ENCODE data around the gene ADGRD2.

- TF ChIP-seq CTCF (IDR thresholded peaks at IDR 0.05) (no peak), POLR2A (IDR thresholded peaks at IDR 0.05) (no peak)
Measured at GRCh38 chr9:124490004-124490403, 39.8 kb downstream of the ADGRD2 start.
